Measurements from ENCODE around the gene IKZF3. TPM values are rescaled to one million over a fixed set of nuclear protein-coding genes. Genes with fewer than 3 reads are reported as not detected.

Gene IKZF3
- total and polyA plus RNA-seq, 7 donors: under 0.01 to 12.3 (median 0.36) TPM

- peaks cover 0 to 24% (median 8%) of the 10 kb centered on the region in 3 donors for H3K27me3 ChIP-seq
- H3K9me3 ChIP-seq: no peaks in the 10 kb centered on the region
- 73 to 85% methylated on average over 5 of the region's 5 CpGs for WGBS, 2 donors
- H3K4me3 ChIP-seq: no peak overlapping the region
- H3K27ac ChIP-seq: no peak overlapping the region
- no peak for TF ChIP-seq CTCF (IDR thresholded peaks at IDR 0.05)
- TF ChIP-seq POLR2A (IDR thresholded peaks at IDR 0.05): no peak
- no peak for TF ChIP-seq POLR2AphosphoS5 (IDR thresholded peaks at IDR 0.05)
- TF ChIP-seq EP300 (IDR thresholded peaks at IDR 0.05): no peak
- intact Hi-C loops (cut with DNase I): no loop called here
- no peaks in the 10 kb centered on the region for H3K36me3 ChIP-seq
- no peaks in the 10 kb centered on the region for H3K4me1 ChIP-seq
- no peak for DNase-seq
These were observed 100.9 kb downstream of the IKZF3 start for GRCh38 chr17:39763051-39763820.

GRCh38 chr17:39761861-39762496, 102.1 kb downstream of the IKZF3 start:
- Histone ChIP-seq H3K36me3 (no peaks in the 10 kb centered on the region), H3K27ac (no peak overlapping the region), H3K9me3 (no peaks in the 10 kb centered on the region), H3K4me3 (no peak overlapping the region), H3K4me1 (no peaks in the 10 kb centered on the region), H3K27me3 (peaks cover 0 to 24% (median 8%) of the 10 kb centered on the region in 3 donors)
- TF ChIP-seq EP300 (IDR thresholded peaks at IDR 0.05) (no peak), POLR2A (IDR thresholded peaks at IDR 0.05) (no peak), POLR2AphosphoS5 (IDR thresholded peaks at IDR 0.05) (no peak), CTCF (IDR thresholded peaks at IDR 0.05) (no peak)
- 94% methylated on average over 10 of the region's 10 CpGs for WGBS, 2 donors
- intact Hi-C loops (cut with DNase I): no loop called here
- DNase-seq: no peak

GRCh38 chr17:39759204-39759603, 104.9 kb downstream of the IKZF3 start:
- intact Hi-C loops (cut with DNase I): loop anchor here (5.0 to 10.0 kb wide), 3 partner anchors 168 to 554 kb away; partner anchors contain the start of genes LRRC3C, ORMDL3 and RPL19
- H3K36me3 ChIP-seq: no peaks in the 10 kb centered on the region
- H3K27ac ChIP-seq: no peak overlapping the region
- H3K4me1 ChIP-seq: peaks cover 0 to 11% (median 5%) of the 10 kb centered on the region in 4 donors
- 83 to 86% methylated on average over 5 of the region's 5 CpGs for WGBS, 2 donors
- H3K27me3 ChIP-seq: peaks cover 0 to 24% (median 8%) of the 10 kb centered on the region in 3 donors
- DNase-seq: no peak
- no peak for TF ChIP-seq POLR2AphosphoS5 (IDR thresholded peaks at IDR 0.05)
- TF ChIP-seq CTCF (IDR thresholded peaks at IDR 0.05): no peak
- TF ChIP-seq EP300 (IDR thresholded peaks at IDR 0.05): no peak
- no peak for TF ChIP-seq POLR2A (IDR thresholded peaks at IDR 0.05)
- H3K9me3 ChIP-seq: no peaks in the 10 kb centered on the region
- no peak overlapping the region for H3K4me3 ChIP-seq

- peak; percentile 28 for DNase-seq
- no peaks in the 10 kb centered on the region for H3K36me3 ChIP-seq
- H3K9me3 ChIP-seq: no peaks in the 10 kb centered on the region
- no peak overlapping the region for H3K4me3 ChIP-seq
- intact Hi-C loops (cut with DNase I): loop anchor here (5.0 to 10.0 kb wide), 3 partner anchors 169 to 553 kb away; partner anchors contain the start of genes LRRC3C, ORMDL3 and RPL19
- TF ChIP-seq POLR2A (IDR thresholded peaks at IDR 0.05) (no peak), POLR2AphosphoS5 (IDR thresholded peaks at IDR 0.05) (no peak), CTCF (IDR thresholded peaks at IDR 0.05) (no peak), EP300 (IDR thresholded peaks at IDR 0.05) (no peak)
- H3K4me1 ChIP-seq: peaks cover 0 to 20% (median 12%) of the 10 kb centered on the region in 4 donors
- H3K27ac ChIP-seq: no peak overlapping the region
- 55 to 78% methylated on average over 12 of the region's 12 CpGs for WGBS, 2 donors
- H3K27me3 ChIP-seq: peaks cover 0 to 24% (median 8%) of the 10 kb centered on the region in 3 donors
These were observed 105.9 kb downstream of the IKZF3 start for GRCh38 chr17:39757931-39758873.
